Heart left ventricle (tissue), 16 donors: ENCODE results near the gene LIAS. TPM values are rescaled to one million over a fixed set of nuclear protein-coding genes. Genes with fewer than 3 reads are reported as not detected.

Experiments
- ATAC-seq, 4 donors: fragments of 200-7000 bp; cut with Tn5 transposase; one replicate each; pipeline ENCODE4 v1.9.1; 2020 to 2022; ENCODE audit warnings: moderate library complexity in 4 of 4, mild to moderate bottlenecking in 3 of 4, moderate number of reproducible peaks in 1 of 4
- DNase-seq, 5 donors: peaks; one replicate each; pipeline ENCODE4 v3.0.0-alpha.2; 2020
- H3K27ac ChIP-seq, 12 donors: fragments of 200-600 bp; sonication (generic) in 4 of 12; one replicate each; pipeline versions ENCODE4 v1.5.0 to v1.8.0; 2016 to 2022; ENCODE audit warnings: mild to moderate bottlenecking in 2 of 12
- H3K27me3 ChIP-seq, 9 donors: fragments of 200-600 bp; sonication (generic) in 2 of 9; one replicate each; pipeline versions ENCODE4 v1.5.1 to v1.8.0; 2016 to 2022; ENCODE audit warnings: mild to moderate bottlenecking in 3 of 9
- H3K36me3 ChIP-seq, 9 donors: fragments of 200-600 bp; sonication (generic) in 2 of 9; one replicate each; pipeline versions ENCODE4 v1.5.0 to v1.8.0; 2018 to 2022; ENCODE audit warnings: mild to moderate bottlenecking in 2 of 9
- H3K4me1 ChIP-seq, 12 donors: fragments of 200-600 bp; sonication (generic) in 4 of 12; one replicate each; pipeline versions ENCODE4 v1.5.0 to v1.8.0; 2016 to 2022; ENCODE audit warnings: mild to moderate bottlenecking in 3 of 12
- H3K4me3 ChIP-seq, 12 donors: fragments of 200-600 bp; sonication (generic) in 4 of 12; one replicate each; pipeline versions ENCODE4 v1.5.0 to v1.8.0; 2017 to 2022; ENCODE audit warnings: mild to moderate bottlenecking in 9 of 12, moderate library complexity in 4 of 12
- H3K9me3 ChIP-seq, 12 donors: fragments of 200-600 bp; sonication (generic) in 4 of 12; one replicate each; pipeline versions ENCODE4 v1.5.0 to v1.8.0; 2016 to 2022; ENCODE audit warnings: mild to moderate bottlenecking in 1 of 12
- CTCF ChIP-seq, 12 donors: fragments of 200-600 bp; sonication (generic) in 4 of 12; IDR thresholded peaks; one replicate each; pipeline versions ENCODE4 v1.5.0 to v1.8.0; 2018 to 2022; ENCODE audit warnings: antibody characterized with exemption in 12 of 12, mild to moderate bottlenecking in 5 of 12
- POLR2A ChIP-seq, 2 donors: fragments of 450-650 bp; IDR thresholded peaks; one replicate each; pipeline ENCODE4 v1.6.1; 2017; ENCODE audit warnings: antibody characterized with exemption in 2 of 2, mild to moderate bottlenecking in 2 of 2, moderate library complexity in 2 of 2
- WGBS, 4 donors: extraction: QIAGEN DNeasy Blood & Tissue Kit in 2 of 4; methylation state at CpG; one replicate each; pipeline versions ENCODE4 v1.1.5 to v1.1.7; 2013 to 2018; 5-methylcytosine and 5-hydroxymethylcytosine counted together
- intact Hi-C, 10 donors: fragments of 100-400 bp; cut with DNase I; formaldehyde crosslinking; loops; one replicate each; pipeline versions ENCODE4 v1.11.1 to v1.14.2; 2022
- polyA plus RNA-seq, 2 donors: library from polyadenylated mRNA; stranded (reverse); fragments of 200-250 nt; gene quantifications; one replicate each; pipeline ENCODE4 v1.2.3, GENCODE V29; 2013
- total RNA-seq, 9 donors: library from RNA; depleted of rRNA in 2 of 9; stranded (reverse); fragments of >200 nt in 2 of 9; fragmentation: NEBNext Ultra II Directional in 3 of 9; extraction: Animal tissue kit (Norgen Biotek cat#: 25700) in 3 of 9; gene quantifications; one replicate each; pipeline versions ENCODE4 v1.1.0 to v1.2.4, GENCODE V29; 2016 to 2023
- donor health status: ischemic (EF 13 %, LVEDD 7.1; RV severe dilation, severe dysfunction).
- donor health status: healthy with polysubstance abuse.
- donor health status: DM: no; HTN: yes; CAD: no.
- donor health status: DM: no; HTN: no; CAD: no.
- donor health status: ischemic (EF 25% LVEDD 6.9; RV normal size, moderate dysfunction).
- donor health status: ischemic (EF 25% LVEDD 5.7; RV mildly dilated, moderate dysfunction).
- donor health status: healthy.
- donor health status: DM: yes; HTN: yes; CAD: no.
- donor health status: ischemic (EF 35%, LVEDD 5.7; RV mildly dilated, moderate dysfunction).
- donor health status: nonischemic (EF 11% LVEDD 7.7; RV severe dilation, severe dysfunction).
- donor health status: DM: yes; HTN: yes; CAD: no.
- donor health status: PGD.
- donor health status: ischemic (EF 29% LVEDD 5.4; RV normal size, mild dysfunction).
- donor health status: nonischemic (EF 23%, LVEDD 6.1; RV moderate dilation, normal function).

Gene LIAS
- total and polyA plus RNA-seq, 11 donors, result 15.8 to 34.4 (median 20.2) TPM

- intact Hi-C loops, result loop anchor here in 3 of 10 donors (10.0 kb wide), 3 partner anchors 67 to 533 kb away; partner anchors contain the start of genes PDS5A (in 2 of the 3), LIAS (in 1 of the 3), N4BP2 (in 1 of the 3) and RPL9 (in 1 of the 3)
- DNase-seq, result no peak
- Histone ChIP-seq H3K9me3 (no peaks in the 10 kb centered on the region), H3K36me3 (peaks cover 0 to 38% (median 30%) of the 10 kb centered on the region in 9 donors), H3K4me1 (peaks cover 0 to 13% (median 4%) of the 10 kb centered on the region in 12 donors), H3K27ac (no peak overlapping the region), H3K4me3 (no peak overlapping the region), H3K27me3 (no peaks in the 10 kb centered on the region)
- WGBS, 4 donors, result 75 to 80% (median 76%) methylated on average over 5 of the region's 5 CpGs
- no peak for ATAC-seq
- TF ChIP-seq POLR2A (IDR thresholded peaks at IDR 0.05), result no peak
- no peak for TF ChIP-seq CTCF (IDR thresholded peaks at IDR 0.05)
Measured at GRCh38 chr4:39521253-39521919, 62.5 kb downstream of the LIAS start.

- H3K27ac ChIP-seq, result no peak overlapping the region
- intact Hi-C loops, result loop anchor here in 3 of 10 donors (10.0 kb wide), 3 partner anchors 67 to 533 kb away; partner anchors contain the start of genes PDS5A (in 2 of the 3), LIAS (in 1 of the 3), N4BP2 (in 1 of the 3) and RPL9 (in 1 of the 3)
- no peaks in the 10 kb centered on the region for H3K9me3 ChIP-seq
- WGBS, 4 donors, result 39 to 86% (median 72%) methylated on average over 2 of the region's 2 CpGs
- no peak for DNase-seq
- no peak for ATAC-seq
- H3K36me3 ChIP-seq, result peaks cover 0 to 33% (median 29%) of the 10 kb centered on the region in 9 donors
- no peaks in the 10 kb centered on the region for H3K27me3 ChIP-seq
- H3K4me1 ChIP-seq, result peaks cover 0 to 16% (median 7%) of the 10 kb centered on the region in 12 donors
- no peak overlapping the region for H3K4me3 ChIP-seq
- TF ChIP-seq CTCF (IDR thresholded peaks at IDR 0.05) (no peak), POLR2A (IDR thresholded peaks at IDR 0.05) (no peak)
Measured at GRCh38 chr4:39522068-39522467, 63.2 kb downstream of the LIAS start.

- Histone ChIP-seq H3K27me3 (no peaks in the 10 kb centered on the region), H3K4me1 (peaks cover 0 to 31% (median 16%) of the 10 kb centered on the region in 12 donors), H3K36me3 (peaks cover 0 to 13% (median 8%) of the 10 kb centered on the region in 9 donors), H3K4me3 (no peak overlapping the region), H3K9me3 (no peaks in the 10 kb centered on the region), H3K27ac (no peak overlapping the region)
- WGBS, 4 donors, result 84 to 92% (median 89%) methylated on average over 7 of the region's 7 CpGs
- no peak for ATAC-seq
- TF ChIP-seq CTCF (IDR thresholded peaks at IDR 0.05) (no peak), POLR2A (IDR thresholded peaks at IDR 0.05) (no peak)
- intact Hi-C loops, result loop anchor here in 3 of 10 donors (10.0 kb wide), 3 partner anchors 70 to 530 kb away; partner anchors contain the start of genes PDS5A (in 2 of the 3), LIAS (in 1 of the 3), N4BP2 (in 1 of the 3) and RPL9 (in 1 of the 3)
- no peak for DNase-seq
Measured at GRCh38 chr4:39524161-39524957, 65.5 kb downstream of the LIAS start.
